Cardiac muscle cell (in vitro differentiated cells and primary cell): Measurements from ENCODE around the gene PPARA. TPM values are rescaled to one million over a fixed set of nuclear protein-coding genes. Genes with fewer than 3 reads are reported as not detected.
A peak's percentile ranks its signal among the peaks of the same experiment; 100 is the strongest.

Source experiments
- DNase-seq, 2 donors: peaks; one replicate each; pipeline versions ENCODE4 v3.0.0 to v3.0.0-alpha.2; 2010 to 2017; ENCODE audit warnings: low read depth in 1 of 2, low spot score in 1 of 2
- H3K27ac ChIP-seq: fragments of 200-600 bp; sonication (generic); 2 replicates; pipeline ENCODE4 v1.5.1; 2016
- H3K27me3 ChIP-seq: fragments of 200-600 bp; sonication (generic); 2 replicates; pipeline ENCODE4 v1.6.0; 2016; ENCODE audit warnings: control low read depth
- H3K36me3 ChIP-seq: fragments of 200-600 bp; sonication (generic); 2 replicates; pipeline ENCODE4 v1.5.1; 2016; ENCODE audit warnings: control low read depth
- H3K4me1 ChIP-seq: fragments of 200-600 bp; sonication (generic); 2 replicates; pipeline ENCODE4 v1.8.1; 2017; ENCODE audit warnings: low read depth, mild to moderate bottlenecking, mixed run types
- H3K4me3 ChIP-seq: fragments of 200-600 bp; sonication (generic); 2 replicates; pipeline ENCODE4 v1.5.1; 2016; ENCODE audit warnings: mild to moderate bottlenecking
- H3K9me3 ChIP-seq: fragments of 200-600 bp; sonication (generic); 2 replicates; pipeline ENCODE4 v1.5.1; 2017; ENCODE audit warnings: low read depth, mild to moderate bottlenecking, control low read depth
- CTCF ChIP-seq: IDR thresholded peaks from 2 replicates; pipeline ENCODE4 v1.5.1; 2012; ENCODE audit warnings: low read depth, mild to moderate bottlenecking, low read length
- polyA plus RNA-seq: library from polyadenylated mRNA; unstranded; fragments of >200 nt; fragmentation: Nextera tagmentation; extraction: Ambion mirVana; gene quantifications from 2 replicates; pipeline ENCODE4 v1.2.1, GENCODE V29; 2016
- total RNA-seq: library from RNA; depleted of rRNA; stranded (reverse); fragments of >200 nt; gene quantifications from 2 replicates; pipeline ENCODE4 v1.2.3, GENCODE V29; 2016

PPARA gene
- total and polyA plus RNA-seq, 2 experiments from 2014 or later = 11.8 to 25.1 TPM

GRCh38 chr22:46169628-46170027 lies 19.3 kb downstream of the PPARA start:
- Histone ChIP-seq H3K9me3 (no peaks in the 10 kb centered on the region), H3K27ac (no peak overlapping the region), H3K4me1 (no peaks in the 10 kb centered on the region), H3K4me3 (no peak overlapping the region), H3K36me3 (no peaks in the 10 kb centered on the region), H3K27me3 (no peaks in the 10 kb centered on the region)
- no peak for DNase-seq
- no peak for TF ChIP-seq CTCF

- Histone ChIP-seq H3K36me3 (no peaks in the 10 kb centered on the region), H3K27ac (no peak overlapping the region), H3K9me3 (no peaks in the 10 kb centered on the region), H3K4me3 (no peak overlapping the region), H3K4me1 (no peaks in the 10 kb centered on the region), H3K27me3 (no peaks in the 10 kb centered on the region)
- TF ChIP-seq CTCF = no peak
- DNase-seq = peak in 1 of 2 donors; percentile 78
These were observed 21.6 kb downstream of the PPARA start for GRCh38 chr22:46171940-46172339.

- Histone ChIP-seq H3K36me3 (no peaks in the 10 kb centered on the region), H3K4me3 (no peak overlapping the region), H3K27ac (no peak overlapping the region), H3K27me3 (no peaks in the 10 kb centered on the region), H3K9me3 (no peaks in the 10 kb centered on the region), H3K4me1 (no peaks in the 10 kb centered on the region)
- DNase-seq = no peak
- no peak for TF ChIP-seq CTCF
These were observed 22.3 kb downstream of the PPARA start for GRCh38 chr22:46172522-46173110.

- Histone ChIP-seq H3K27me3 (no peaks in the 10 kb centered on the region), H3K4me1 (no peaks in the 10 kb centered on the region), H3K9me3 (no peaks in the 10 kb centered on the region), H3K36me3 (no peaks in the 10 kb centered on the region), H3K27ac (no peak overlapping the region), H3K4me3 (no peak overlapping the region)
- no peak for DNase-seq
- no peak for TF ChIP-seq CTCF
These were observed 22.8 kb downstream of the PPARA start for GRCh38 chr22:46173152-46173551.

- H3K27ac ChIP-seq = no peak overlapping the region
- no peak for DNase-seq
- H3K36me3 ChIP-seq = no peaks in the 10 kb centered on the region
These were observed 25.3 kb downstream of the PPARA start for GRCh38 chr22:46175631-46176030.

More at GRCh38 chr22:46175631-46176030, 25.3 kb downstream of the PPARA start:
- Histone ChIP-seq H3K4me3 (no peak overlapping the region), H3K4me1 (no peaks in the 10 kb centered on the region), H3K9me3 (no peaks in the 10 kb centered on the region), H3K27me3 (no peaks in the 10 kb centered on the region)
- no peak for TF ChIP-seq CTCF
